HepG2 (cell line): Measurements from ENCODE around the gene PTTG1. TPM values are rescaled to one million over a fixed set of nuclear protein-coding genes. Genes with fewer than 3 reads are reported as not detected.

ENCODE experiments used
- ATAC-seq: fragments of 200-7000 bp; cut with Tn5 transposase; 3 replicates; pipeline ENCODE4 v1.9.1; 2020; ENCODE audit warnings: mild to moderate bottlenecking, moderate library complexity
- BruUV-seq: library from RNA; stranded (reverse); fragments of 400-500 nt; replicated peaks from 2 replicates; lab custom pipeline; 2021; lab: Mats Ljungman, UMichigan
- CTCF ChIA-PET: fragments of 300-600 bp; formaldehyde crosslinking; extraction: SDS; loops from one replicate; lab custom pipeline; 2021; ENCODE audit warnings: low total read pairs, inconsistent platforms, low intra/inter-chr PET ratio; lab: Yijun Ruan, JAX
- POLR2A ChIA-PET: fragments of 350-600 bp; sonication (Branson Sonifier 250); formaldehyde crosslinking; loops from one replicate; lab custom pipeline; 2020; ENCODE audit warnings: antibody characterized with exemption, inconsistent platforms; lab: Yijun Ruan, JAX
- DNase-seq: peaks from one replicate; pipeline ENCODE4 v3.0.0-alpha.2; 2015; ENCODE audit warnings: low spot score
- FAIRE-seq: peaks from 3 replicates; lab custom pipeline; 2011; peaks lifted over from hg19 to GRCh38; lab: Jason Lieb, UNC
- H2AFZ ChIP-seq: one replicate; pipeline ENCODE4 v1.6.1; 2011; ENCODE audit warnings: low read length, inconsistent platforms
- H3K27ac ChIP-seq: fragments of 300-600 bp; 3 replicates; pipeline ENCODE4 v1.8.0; 2011; ENCODE audit warnings: mixed run types, mild to moderate bottlenecking, mixed read lengths, low read length, inconsistent platforms; ENCODE audit not compliant: insufficient read depth; ENCODE audit errors: extremely low read length
- H3K27me3 ChIP-seq, 2 experiments: fragments of 200-600 bp in 1 of 2; 2 replicates in 1 of 2; 3 replicates in 1 of 2; pipeline versions ENCODE4 v1.6.0 to v1.8.0; 2011; ENCODE audit warnings: low read length in 2 of 2, mild to moderate bottlenecking in 2 of 2, moderate library complexity in 2 of 2, inconsistent platforms in 1 of 2; ENCODE audit not compliant: insufficient read depth in 2 of 2, control insufficient read depth in 1 of 2
- H3K36me3 ChIP-seq, 2 experiments: fragments of 200-600 bp in 1 of 2; replicated peaks in 1 of 2; 2 replicates in 1 of 2; 3 replicates in 1 of 2; pipeline versions ENCODE4 v1.5.1 to v1.8.0; 2011; ENCODE audit warnings: low read length in 2 of 2, inconsistent platforms in 1 of 2; ENCODE audit not compliant: insufficient read depth in 2 of 2, control insufficient read depth in 1 of 2
- H3K4me1 ChIP-seq: 2 replicates; pipeline ENCODE4 v1.5.1; 2012; ENCODE audit warnings: low read length, inconsistent platforms; ENCODE audit not compliant: insufficient read depth
- H3K4me2 ChIP-seq: 2 replicates; pipeline ENCODE4 v1.6.0; 2011; ENCODE audit warnings: low read depth, low read length, inconsistent platforms
- H3K4me3 ChIP-seq, 3 experiments: fragments of 200-600 bp in 1 of 3; sonication (generic), shearing (Covaris generic) in 1 of 3; replicated peaks in 1 of 3; 2 replicates each; pipeline ENCODE4 v1.5.1; 2011 to 2016; ENCODE audit warnings: low read length in 3 of 3, inconsistent platforms in 2 of 3, low read depth in 2 of 3, mild to moderate bottlenecking in 2 of 3, control low read depth in 1 of 3, mixed read lengths in 1 of 3; ENCODE audit not compliant: insufficient read depth in 1 of 3
- H3K79me2 ChIP-seq: one replicate; pipeline ENCODE4 v1.6.1; 2011; ENCODE audit warnings: low read length, inconsistent platforms; ENCODE audit not compliant: insufficient read depth
- H3K9ac ChIP-seq: 2 replicates; pipeline ENCODE4 v1.6.0; 2011; ENCODE audit warnings: mild to moderate bottlenecking, low read depth, low read length, inconsistent platforms; ENCODE audit not compliant: insufficient read depth
- H3K9me3 ChIP-seq: 2 replicates; pipeline ENCODE4 v1.5.1; 2012; ENCODE audit warnings: mild to moderate bottlenecking, low read length
- H4K20me1 ChIP-seq: 2 replicates; pipeline ENCODE4 v1.6.0; 2011; ENCODE audit warnings: inconsistent platforms, mild to moderate bottlenecking, low read length, moderate library complexity; ENCODE audit not compliant: insufficient read depth
- CREB3 ChIP-seq: sonication (generic); formaldehyde crosslinking; IDR thresholded peaks from 2 replicates; pipeline ENCODE4 v1.5.0; 2020; ENCODE audit warnings: missing genetic modification reagents
- DDIT3 ChIP-seq: sonication (generic); formaldehyde crosslinking; IDR thresholded peaks from 2 replicates; pipeline ENCODE4 v1.4.0; 2020; ENCODE audit warnings: mild to moderate bottlenecking, missing genetic modification reagents
- HDAC6 ChIP-seq: fragments of 200-600 bp; sonication (generic); IDR thresholded peaks from 2 replicates; pipeline ENCODE4 v1.7.0; 2017; ENCODE audit warnings: mild to moderate bottlenecking, antibody characterized with exemption, low read length, low read depth
- HOXA7 ChIP-seq: sonication (generic); formaldehyde crosslinking; IDR thresholded peaks from 2 replicates; pipeline ENCODE4 v1.8.1; 2022; ENCODE audit warnings: mild to moderate bottlenecking, missing genetic modification reagents, moderate library complexity
- JARID2 ChIP-seq: sonication (generic); formaldehyde crosslinking; IDR thresholded peaks from 2 replicates; pipeline ENCODE4 v1.8.1; 2023; ENCODE audit warnings: missing genetic modification reagents, inconsistent platforms; ENCODE audit not compliant: insufficient replicate concordance
- NCOA1 ChIP-seq: sonication (generic); formaldehyde crosslinking; IDR thresholded peaks from 2 replicates; pipeline ENCODE4 v1.9.0; 2021; ENCODE audit warnings: missing genetic modification reagents
- NR1H2 ChIP-seq: sonication (generic); formaldehyde crosslinking; IDR thresholded peaks from 2 replicates; pipeline ENCODE4 v1.8.1; 2022; ENCODE audit warnings: low read depth, missing genetic modification reagents, borderline replicate concordance
- POLR2G ChIP-seq: fragments of 200-400 bp; formaldehyde crosslinking; IDR thresholded peaks from 2 replicates; pipeline ENCODE4 v1.6.1; 2018; ENCODE audit warnings: mild to moderate bottlenecking, low read depth, low read length, moderate library complexity
- SKI ChIP-seq: fragments of 450-650 bp; IDR thresholded peaks from one replicate; pipeline ENCODE4 v1.6.1; 2018; ENCODE audit warnings: mild to moderate bottlenecking; ENCODE audit not compliant: partially characterized antibody
- THAP9 ChIP-seq: sonication (generic); formaldehyde crosslinking; IDR thresholded peaks from 2 replicates; pipeline ENCODE4; 2020; ENCODE audit warnings: missing genetic modification reagents, mild to moderate bottlenecking, borderline replicate concordance
- ZBTB43 ChIP-seq: sonication (generic); formaldehyde crosslinking; conservative IDR thresholded peaks from 2 replicates; pipeline ENCODE4 v1.4.0; 2020; ENCODE audit warnings: missing genetic modification reagents
- ZKSCAN5 ChIP-seq: sonication (generic); formaldehyde crosslinking; IDR thresholded peaks from 2 replicates; pipeline ENCODE4 v1.5.1; 2020; ENCODE audit warnings: mild to moderate bottlenecking, missing genetic modification reagents
- ZNF264 ChIP-seq: sonication (generic); formaldehyde crosslinking; IDR thresholded peaks from 2 replicates; pipeline ENCODE4 v1.4.0; 2020; ENCODE audit warnings: missing genetic modification reagents
- ZNF432 ChIP-seq: sonication (generic); formaldehyde crosslinking; IDR thresholded peaks from 2 replicates; pipeline ENCODE4 v1.5.0; 2020; ENCODE audit warnings: missing genetic modification reagents, mild to moderate bottlenecking, borderline replicate concordance
- ZNF546 ChIP-seq: sonication (generic); formaldehyde crosslinking; conservative IDR thresholded peaks from 2 replicates; pipeline ENCODE4 v1.8.1; 2023; ENCODE audit warnings: mild to moderate bottlenecking, missing genetic modification reagents
- ZNF572 ChIP-seq: sonication (generic); formaldehyde crosslinking; IDR thresholded peaks from 2 replicates; pipeline ENCODE4 v1.5.1; 2020; ENCODE audit warnings: mild to moderate bottlenecking, missing genetic modification reagents
- ZNF773 ChIP-seq: sonication (generic); formaldehyde crosslinking; IDR thresholded peaks from 2 replicates; pipeline ENCODE4 v1.4.0; 2020; ENCODE audit warnings: missing genetic modification reagents, borderline replicate concordance
- WGBS: methylation state at CpG from one replicate; pipeline ENCODE4 v1.1.6; 2017; ENCODE audit warnings: low lambda C conversion rate; 5-methylcytosine and 5-hydroxymethylcytosine counted together
- in situ Hi-C: cut with HindIII; loops from 2 replicates; pipeline ENCODE4 v1.10.0; 2017; ENCODE audit warnings: low pct_unique_long_range_greater_than_20kb; ENCODE audit not compliant: extremely low pct_ligation_motif_present
- intact Hi-C: fragments of 100-400 bp; cut with micrococcal nuclease; formaldehyde crosslinking; loops from one replicate; pipeline ENCODE4 v1.10.0; 2022; ENCODE audit not compliant: unreplicated experiment
- polyA plus RNA-seq, 8 experiments: library from polyadenylated mRNA; depleted of rRNA in 3 of 8; stranded (reverse) in 7 of 8; unstranded in 1 of 8; fragments of >200 nt; fragmentation: Illumina TruSeq in 4 of 8; extraction: Trizol in 4 of 8; gene quantifications; 2 replicates each; pipeline versions ENCODE4 v1.2.1 to v1.2.3, GENCODE V29; 2011 to 2016; ENCODE audit warnings: low read depth in 4 of 8, missing spikeins in 1 of 8, mixed read lengths in 1 of 8; ENCODE audit not compliant: insufficient read depth in 1 of 8
- total RNA-seq, 5 experiments: library from RNA; depleted of rRNA; stranded (reverse); fragments of >200 nt; fragmentation: Illumina TruSeq; extraction: Trizol; gene quantifications; 2 replicates each; pipeline ENCODE4 v1.2.3, GENCODE V29; 2016; ENCODE audit warnings: low read depth in 1 of 5

PTTG1 gene
- total and polyA plus RNA-seq, 2 of the 13 experiments (the other 11 are each of a cell fraction or from before 2014, with no cell fraction given): 102 to 161 TPM

GRCh38 chr5:160448886-160449285, 27.2 kb downstream of the PTTG1 start:
- Histone ChIP-seq H3K36me3 (no peaks in the 10 kb centered on the region), H3K4me3 (no peak overlapping the region), H2AFZ (no peak overlapping the region), H3K27me3 (peaks cover 0 to 8% of the 10 kb centered on the region in 2 experiments; a peak in 3 of 5 replicates), H4K20me1 (no peaks in the 10 kb centered on the region), H3K9me3 (no peaks in the 10 kb centered on the region), H3K4me1 (peaks cover 13% of the 10 kb centered on the region), H3K27ac (no peak overlapping the region), H3K4me2 (no peak overlapping the region), H3K9ac (no peak overlapping the region), H3K79me2 (no peaks in the 10 kb centered on the region)
- no TSS peak for BruUV-seq
- intact Hi-C loops (no loop called here), in situ Hi-C loops (no loop called here)
- DNase-seq: no peak
- 0% methylated on average over 1 of the region's 1 CpG for WGBS
- no peak for FAIRE-seq
- no peak for ATAC-seq
- TF ChIP-seq ZNF432 (CRISPR knock-in tag): no peak
- no peak for TF ChIP-seq ZNF546 (CRISPR knock-in tag)
- TF ChIP-seq THAP9: no peak
- TF ChIP-seq ZNF773 (CRISPR knock-in tag): no peak
- TF ChIP-seq DDIT3 (CRISPR knock-in tag): no peak
- no peak for TF ChIP-seq HDAC6
- TF ChIP-seq ZBTB43 (CRISPR knock-in tag): no peak
- no peak for TF ChIP-seq HOXA7 (CRISPR knock-in tag)
- TF ChIP-seq NR1H2 (CRISPR knock-in tag): no peak
- TF ChIP-seq NCOA1 (CRISPR knock-in tag): no peak
- TF ChIP-seq JARID2 (CRISPR knock-in tag): no peak
- no peak for TF ChIP-seq POLR2G
- TF ChIP-seq CREB3: no peak
- TF ChIP-seq ZNF264 (CRISPR knock-in tag): no peak
- TF ChIP-seq ZNF572: no peak
- no peak for TF ChIP-seq ZKSCAN5 (CRISPR knock-in tag)
- TF ChIP-seq SKI: no peak
- ChIA-PET POLR2A (no interaction called here), CTCF (no interaction called here)
